PFSK-1 (cell line): ENCODE measurements around the gene CCDC88C.

Source experiments
- POLR2AphosphoS5 ChIP-seq: IDR thresholded peaks from 2 replicates; pipeline ENCODE4 v1.6.1; 2012; ENCODE audit warnings: low read depth, mild to moderate bottlenecking, control low read depth, low read length, moderate library complexity
- TAF1 ChIP-seq: IDR thresholded peaks from 2 replicates; pipeline ENCODE4 v1.6.1; 2012; ENCODE audit warnings: low read length, control low read depth, borderline replicate concordance; ENCODE audit not compliant: insufficient read depth

GRCh38 chr14:91390165-91390778, 27.3 kb downstream of the CCDC88C start:
- no peak for TF ChIP-seq POLR2AphosphoS5
- no peak for TF ChIP-seq TAF1
